Measurements from ENCODE around the gene APBA3.

Gene APBA3

DNA sequence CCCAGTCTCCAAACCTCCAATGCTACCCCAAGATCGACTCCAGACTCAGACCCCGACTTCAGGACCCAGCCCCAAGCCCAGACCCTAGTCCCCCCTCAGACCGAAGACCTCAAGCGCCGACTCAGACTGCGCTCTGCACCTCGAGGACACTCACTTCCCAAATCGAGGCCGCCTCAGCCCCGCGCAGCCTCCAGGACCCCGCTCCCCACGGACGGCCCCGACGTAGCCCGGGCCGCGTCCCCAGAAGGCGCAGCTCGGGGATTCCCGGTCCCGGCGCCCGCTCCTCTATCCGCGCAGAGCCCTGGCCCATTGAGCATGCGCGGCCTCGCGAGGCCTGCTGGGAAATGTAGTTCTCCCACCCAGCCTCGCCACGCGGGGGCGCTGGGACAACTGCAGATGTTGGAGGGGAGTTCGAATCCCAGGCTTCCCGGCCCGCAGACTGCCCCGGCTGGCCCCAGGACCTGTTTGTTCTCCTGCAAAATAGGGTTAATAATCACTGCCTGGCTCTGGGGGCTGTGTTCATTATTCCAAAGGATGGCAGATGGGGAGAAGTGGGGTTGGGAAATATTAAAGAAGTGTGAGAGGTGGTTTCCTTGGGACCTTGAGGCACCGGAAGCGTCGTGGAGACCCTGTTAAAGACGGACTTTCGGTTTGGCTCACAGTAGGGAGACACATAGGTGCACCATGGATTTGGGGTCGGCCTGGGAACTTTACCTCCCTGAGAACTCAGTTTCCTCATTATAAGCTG, at the start of gene APBA3 (continued):
- TF ChIP-seq, protein P1, sequence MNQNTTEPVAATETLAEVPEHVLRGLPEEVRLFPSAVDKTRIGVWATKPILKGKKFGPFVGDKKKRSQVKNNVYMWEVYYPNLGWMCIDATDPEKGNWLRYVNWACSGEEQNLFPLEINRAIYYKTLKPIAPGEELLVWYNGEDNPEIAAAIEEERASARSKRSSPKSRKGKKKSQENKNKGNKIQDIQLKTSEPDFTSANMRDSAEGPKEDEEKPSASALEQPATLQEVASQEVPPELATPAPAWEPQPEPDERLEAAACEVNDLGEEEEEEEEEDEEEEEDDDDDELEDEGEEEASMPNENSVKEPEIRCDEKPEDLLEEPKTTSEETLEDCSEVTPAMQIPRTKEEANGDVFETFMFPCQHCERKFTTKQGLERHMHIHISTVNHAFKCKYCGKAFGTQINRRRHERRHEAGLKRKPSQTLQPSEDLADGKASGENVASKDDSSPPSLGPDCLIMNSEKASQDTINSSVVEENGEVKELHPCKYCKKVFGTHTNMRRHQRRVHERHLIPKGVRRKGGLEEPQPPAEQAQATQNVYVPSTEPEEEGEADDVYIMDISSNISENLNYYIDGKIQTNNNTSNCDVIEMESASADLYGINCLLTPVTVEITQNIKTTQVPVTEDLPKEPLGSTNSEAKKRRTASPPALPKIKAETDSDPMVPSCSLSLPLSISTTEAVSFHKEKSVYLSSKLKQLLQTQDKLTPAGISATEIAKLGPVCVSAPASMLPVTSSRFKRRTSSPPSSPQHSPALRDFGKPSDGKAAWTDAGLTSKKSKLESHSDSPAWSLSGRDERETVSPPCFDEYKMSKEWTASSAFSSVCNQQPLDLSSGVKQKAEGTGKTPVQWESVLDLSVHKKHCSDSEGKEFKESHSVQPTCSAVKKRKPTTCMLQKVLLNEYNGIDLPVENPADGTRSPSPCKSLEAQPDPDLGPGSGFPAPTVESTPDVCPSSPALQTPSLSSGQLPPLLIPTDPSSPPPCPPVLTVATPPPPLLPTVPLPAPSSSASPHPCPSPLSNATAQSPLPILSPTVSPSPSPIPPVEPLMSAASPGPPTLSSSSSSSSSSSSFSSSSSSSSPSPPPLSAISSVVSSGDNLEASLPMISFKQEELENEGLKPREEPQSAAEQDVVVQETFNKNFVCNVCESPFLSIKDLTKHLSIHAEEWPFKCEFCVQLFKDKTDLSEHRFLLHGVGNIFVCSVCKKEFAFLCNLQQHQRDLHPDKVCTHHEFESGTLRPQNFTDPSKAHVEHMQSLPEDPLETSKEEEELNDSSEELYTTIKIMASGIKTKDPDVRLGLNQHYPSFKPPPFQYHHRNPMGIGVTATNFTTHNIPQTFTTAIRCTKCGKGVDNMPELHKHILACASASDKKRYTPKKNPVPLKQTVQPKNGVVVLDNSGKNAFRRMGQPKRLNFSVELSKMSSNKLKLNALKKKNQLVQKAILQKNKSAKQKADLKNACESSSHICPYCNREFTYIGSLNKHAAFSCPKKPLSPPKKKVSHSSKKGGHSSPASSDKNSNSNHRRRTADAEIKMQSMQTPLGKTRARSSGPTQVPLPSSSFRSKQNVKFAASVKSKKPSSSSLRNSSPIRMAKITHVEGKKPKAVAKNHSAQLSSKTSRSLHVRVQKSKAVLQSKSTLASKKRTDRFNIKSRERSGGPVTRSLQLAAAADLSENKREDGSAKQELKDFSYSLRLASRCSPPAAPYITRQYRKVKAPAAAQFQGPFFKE (tag by site-specific recombination; IDR thresholded peaks at IDR 0.05; ENCODE audit: borderline replicate concordance), result no peak
- TF ChIP-seq YY1 (tag by site-specific recombination; IDR thresholded peaks at IDR 0.05) (peak; percentile 62; the same call in 1 of the 2 replicates), ZNF311 (tag by site-specific recombination; IDR thresholded peaks at IDR 0.05; ENCODE audit: borderline replicate concordance) (no peak), ZNF544 (tag by site-specific recombination; IDR thresholded peaks at IDR 0.05) (no peak), ZNF692 (tag by site-specific recombination; IDR thresholded peaks at IDR 0.05) (peak; percentile 84), ZNF26 (tag by site-specific recombination; IDR thresholded peaks at IDR 0.05) (no peak), ZNF157 (tag by site-specific recombination; IDR thresholded peaks at IDR 0.05) (no peak), ZNF174 (tag by site-specific recombination; IDR thresholded peaks at IDR 0.05) (no peak), ZNF837 (tag by site-specific recombination; IDR thresholded peaks at IDR 0.05) (no peak), BCL11A (tag by site-specific recombination; IDR thresholded peaks at IDR 0.05; ENCODE audit: low read depth) (no peak), ZSCAN23 (tag by site-specific recombination; IDR thresholded peaks at IDR 0.05) (peak; percentile 82; the same call in 1 of the 2 replicates), ZNF558 (tag by site-specific recombination; IDR thresholded peaks at IDR 0.05) (peak; percentile 44; the same call in 1 of the 2 replicates), ZNF660 (tag by site-specific recombination; IDR thresholded peaks at IDR 0.05) (peak; percentile 79), ZNF133 (tag by site-specific recombination; IDR thresholded peaks at IDR 0.05) (no peak), ZNF335 (tag by site-specific recombination; conservative IDR thresholded peaks at IDR 0.05) (peak; percentile 96), KLF9 (tag by site-specific recombination; IDR thresholded peaks at IDR 0.05; ENCODE audit: low read depth) (peak; percentile 19; the same call in 1 of the 2 replicates), ZNF843 (tag by site-specific recombination; IDR thresholded peaks at IDR 0.05) (peak; percentile 53), SETDB1 (IDR thresholded peaks at IDR 0.05; ENCODE audit: insufficient read length, low read length) (no peak), ZNF596 (tag by site-specific recombination; IDR thresholded peaks at IDR 0.05) (no peak), ZNF785 (tag by site-specific recombination; IDR thresholded peaks at IDR 0.05) (peak; percentile 74), FEZF1 (tag by site-specific recombination; IDR thresholded peaks at IDR 0.05) (no peak), ZNF398 (tag by site-specific recombination; IDR thresholded peaks at IDR 0.05) (no peak), ZNF664 (tag by site-specific recombination; IDR thresholded peaks at IDR 0.05) (no peak)
- TF ChIP-seq, protein P2, sequence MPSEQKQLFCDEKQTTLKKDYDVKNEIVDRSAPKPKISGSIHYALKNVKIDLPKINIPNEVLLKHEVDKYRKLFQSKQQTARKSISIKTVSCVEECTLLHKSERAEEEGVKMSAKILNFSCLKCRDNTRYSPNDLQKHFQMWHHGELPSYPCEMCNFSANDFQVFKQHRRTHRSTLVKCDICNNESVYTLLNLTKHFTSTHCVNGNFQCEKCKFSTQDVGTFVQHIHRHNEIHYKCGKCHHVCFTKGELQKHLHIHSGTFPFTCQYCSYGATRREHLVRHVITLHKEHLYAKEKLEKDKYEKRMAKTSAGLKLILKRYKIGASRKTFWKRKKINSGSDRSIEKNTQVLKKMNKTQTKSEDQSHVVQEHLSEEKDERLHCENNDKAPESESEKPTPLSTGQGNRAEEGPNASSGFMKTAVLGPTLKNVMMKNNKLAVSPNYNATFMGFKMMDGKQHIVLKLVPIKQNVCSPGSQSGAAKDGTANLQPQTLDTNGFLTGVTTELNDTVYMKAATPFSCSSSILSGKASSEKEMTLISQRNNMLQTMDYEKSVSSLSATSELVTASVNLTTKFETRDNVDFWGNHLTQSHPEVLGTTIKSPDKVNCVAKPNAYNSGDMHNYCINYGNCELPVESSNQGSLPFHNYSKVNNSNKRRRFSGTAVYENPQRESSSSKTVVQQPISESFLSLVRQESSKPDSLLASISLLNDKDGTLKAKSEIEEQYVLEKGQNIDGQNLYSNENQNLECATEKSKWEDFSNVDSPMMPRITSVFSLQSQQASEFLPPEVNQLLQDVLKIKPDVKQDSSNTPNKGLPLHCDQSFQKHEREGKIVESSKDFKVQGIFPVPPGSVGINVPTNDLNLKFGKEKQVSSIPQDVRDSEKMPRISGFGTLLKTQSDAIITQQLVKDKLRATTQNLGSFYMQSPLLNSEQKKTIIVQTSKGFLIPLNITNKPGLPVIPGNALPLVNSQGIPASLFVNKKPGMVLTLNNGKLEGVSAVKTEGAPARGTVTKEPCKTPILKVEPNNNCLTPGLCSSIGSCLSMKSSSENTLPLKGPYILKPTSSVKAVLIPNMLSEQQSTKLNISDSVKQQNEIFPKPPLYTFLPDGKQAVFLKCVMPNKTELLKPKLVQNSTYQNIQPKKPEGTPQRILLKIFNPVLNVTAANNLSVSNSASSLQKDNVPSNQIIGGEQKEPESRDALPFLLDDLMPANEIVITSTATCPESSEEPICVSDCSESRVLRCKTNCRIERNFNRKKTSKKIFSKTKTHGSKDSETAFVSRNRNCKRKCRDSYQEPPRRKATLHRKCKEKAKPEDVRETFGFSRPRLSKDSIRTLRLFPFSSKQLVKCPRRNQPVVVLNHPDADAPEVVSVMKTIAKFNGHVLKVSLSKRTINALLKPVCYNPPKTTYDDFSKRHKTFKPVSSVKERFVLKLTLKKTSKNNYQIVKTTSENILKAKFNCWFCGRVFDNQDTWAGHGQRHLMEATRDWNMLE (tag by site-specific recombination; conservative IDR thresholded peaks at IDR 0.05; ENCODE audit: low read depth), result peak; percentile 66

Data from HEK293 (cell line).